GM21619 (cell line): ENCODE data around the gene CPT1C.

Experiments
- ATAC-seq: cut with Tn5 transposase; IDR thresholded peaks from one replicate; pipeline ENCODE4 v1.9.1; 2021; ENCODE audit not compliant: unreplicated experiment

CPT1C gene

GRCh38 chr19:49749771-49750170, 58.9 kb downstream of the CPT1C start:
- no peak for ATAC-seq

GRCh38 chr19:49752701-49753100, 61.8 kb downstream of the CPT1C start:
- no peak for ATAC-seq

- no peak for ATAC-seq
Observed at GRCh38 chr19:49755956-49756355, 65.0 kb downstream of the CPT1C start.

GRCh38 chr19:49758292-49758691, 67.4 kb downstream of the CPT1C start:
- ATAC-seq, result no peak

- ATAC-seq, result no peak
Observed at GRCh38 chr19:49761249-49761624, 70.3 kb downstream of the CPT1C start.

GRCh38 chr19:49761625-49762311, 70.9 kb downstream of the CPT1C start:
- no peak for ATAC-seq

GRCh38 chr19:49763230-49763629, 72.3 kb downstream of the CPT1C start, which contains the start of gene TSKS:
TSKS (minus strand) TSS chr19:49763306; CDS start chr19:49763247, 59 bp downstream.
- ATAC-seq, result no peak
